NCI-H2081 (cell line): Measurements from ENCODE around the gene PAMR1.

ENCODE experiments used
- DNase-seq, 2 experiments: peaks; one replicate each; lab custom pipeline; 2025; lab: John Stamatoyannopoulos, UW

Gene PAMR1

GRCh38 chr11:35496416-35496815 lies 29.0 kb downstream of the PAMR1 start:
- DNase-seq = no peak

DNA sequence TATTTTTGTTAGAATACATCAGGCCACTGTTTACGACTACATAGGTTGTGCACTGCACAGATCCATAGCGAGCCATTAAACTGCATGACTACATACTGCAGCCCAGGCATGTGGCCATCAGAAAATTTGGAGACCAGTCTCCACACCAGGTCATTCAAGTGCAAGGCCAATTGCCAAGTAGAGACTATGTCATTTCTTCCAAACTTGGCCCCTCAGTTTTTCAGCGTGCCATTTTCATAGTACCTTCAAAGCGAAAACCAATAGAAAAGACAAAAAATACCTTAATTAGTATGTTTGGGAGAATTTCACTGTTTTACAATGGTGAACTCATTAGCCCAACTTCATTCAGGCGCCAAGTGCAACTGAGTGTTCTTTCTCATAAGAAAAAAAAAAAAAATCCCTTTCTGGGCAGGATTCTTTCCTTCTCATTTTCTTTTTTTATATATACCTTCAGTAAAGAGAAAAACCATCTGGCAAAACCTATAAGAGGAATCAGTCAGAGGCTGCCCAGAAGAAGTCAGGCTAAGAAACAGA lies 30.4 kb downstream of the PAMR1 start:
- DNase-seq = no peak

GRCh38 chr11:35491231-35491871 lies 34.1 kb downstream of the PAMR1 start:
- DNase-seq = no peak

- no peak for DNase-seq
Measured at GRCh38 chr11:35488117-35488516, 37.3 kb downstream of the PAMR1 start.

DNA sequence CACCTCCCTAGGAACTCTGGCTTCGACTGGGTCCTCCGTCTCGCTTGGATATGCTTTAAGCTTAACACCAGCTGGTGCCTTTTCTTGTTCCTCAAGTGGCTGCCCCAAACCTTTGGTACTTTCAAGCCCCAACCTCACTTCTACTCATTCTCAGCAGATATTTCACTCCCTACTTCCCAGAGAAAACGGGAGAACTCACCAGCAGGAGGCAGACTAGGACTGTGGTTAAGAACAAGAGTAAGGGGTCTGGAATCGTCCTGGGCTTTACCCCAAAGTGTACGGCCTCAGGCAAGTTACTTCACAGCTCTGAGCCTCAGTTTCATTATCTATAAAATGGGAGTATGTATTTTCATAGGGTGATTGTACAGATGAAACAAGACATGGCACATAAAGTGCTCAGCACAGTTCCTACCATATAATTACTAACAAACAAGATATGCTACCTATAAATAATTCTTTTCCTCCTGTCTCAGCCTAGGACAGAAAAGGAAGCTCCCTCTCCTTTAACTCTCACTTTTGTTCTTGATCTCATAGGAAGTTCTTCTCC lies 37.8 kb downstream of the PAMR1 start:
- DNase-seq = peak; percentile 40 to 43

GRCh38 chr11:35486934-35487333 lies 38.5 kb downstream of the PAMR1 start:
- no peak for DNase-seq

GRCh38 chr11:35486446-35486845 lies 39.0 kb downstream of the PAMR1 start:
- DNase-seq = no peak

- DNase-seq = peak; percentile 74 to 80
Measured at GRCh38 chr11:35485656-35486322, 39.6 kb downstream of the PAMR1 start.

DNA sequence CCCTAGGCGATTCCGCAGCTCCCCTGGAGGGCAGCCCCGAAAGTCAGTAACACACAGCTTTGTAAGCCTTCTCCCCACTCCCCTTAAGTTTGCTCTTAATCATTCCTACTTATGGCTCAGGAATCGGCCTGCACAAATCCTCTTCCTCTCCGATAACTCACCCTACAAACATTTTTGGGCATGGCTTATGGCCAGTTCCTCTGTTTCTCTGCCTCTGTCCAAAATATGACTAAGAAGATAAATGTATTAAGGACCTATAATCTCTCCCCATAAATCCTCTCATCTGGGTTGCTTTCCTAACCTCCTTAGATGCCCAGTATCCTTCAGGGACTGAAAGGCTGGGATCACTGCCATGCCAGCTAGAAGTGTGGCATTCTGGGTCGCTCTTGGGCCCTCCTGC lies 41.0 kb downstream of the PAMR1 start:
- no peak for DNase-seq

GRCh38 chr11:35483131-35483820 lies 42.1 kb downstream of the PAMR1 start:
- no peak for DNase-seq

GRCh38 chr11:35479731-35480130 lies 45.7 kb downstream of the PAMR1 start:
- no peak for DNase-seq

GRCh38 chr11:35478471-35479091 lies 46.8 kb downstream of the PAMR1 start:
- DNase-seq = no peak

- DNase-seq = no peak
Measured at GRCh38 chr11:35477901-35478300, 47.5 kb downstream of the PAMR1 start.

DNA sequence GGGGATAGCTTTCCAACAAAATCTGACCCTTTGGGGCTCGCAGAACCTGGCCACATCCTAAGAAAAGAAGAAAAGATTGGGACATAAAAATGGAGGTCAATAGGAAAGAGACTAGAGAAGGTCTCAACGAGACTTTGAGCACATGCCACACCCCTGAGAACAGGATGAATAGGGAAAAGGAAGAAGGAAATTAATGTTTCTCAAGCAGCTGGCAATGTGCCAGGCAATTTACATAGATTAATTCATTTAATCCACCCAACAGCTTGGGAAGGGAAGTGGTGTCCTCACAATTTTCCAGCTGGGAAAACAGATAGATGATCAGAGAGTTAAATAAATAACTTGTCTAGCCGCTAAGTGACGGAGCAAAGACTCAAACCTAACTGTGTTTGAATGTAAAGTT lies 50.7 kb downstream of the PAMR1 start:
- DNase-seq = peak in 1 of 2 experiments; percentile 17

DNA sequence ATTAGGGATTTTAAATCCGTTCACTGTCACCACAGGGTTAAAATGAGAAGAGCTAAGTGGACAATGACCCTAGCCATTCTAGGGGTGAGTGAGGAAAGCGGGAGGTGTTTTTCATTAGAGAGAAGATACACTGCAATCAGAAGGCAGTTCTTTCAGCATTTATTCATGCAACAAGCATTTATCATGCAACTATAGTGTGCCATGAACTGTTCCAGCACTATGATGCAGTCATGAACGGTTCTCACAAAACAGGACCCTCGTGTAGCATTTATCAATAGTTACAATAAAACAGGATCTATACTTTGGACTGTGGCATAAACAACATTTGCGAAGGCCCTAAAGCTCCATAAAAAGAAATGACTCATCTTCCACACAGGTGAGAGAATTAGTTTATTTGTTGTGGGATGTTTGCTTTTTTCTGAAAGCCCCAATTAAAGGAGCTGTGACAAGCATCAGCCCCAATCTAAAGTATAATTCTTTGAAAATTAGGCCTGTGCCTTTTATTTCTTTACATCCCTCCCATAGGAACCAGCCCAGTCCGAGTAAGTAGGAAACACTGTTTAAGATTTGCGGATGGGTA lies 51.5 kb downstream of the PAMR1 start:
- no peak for DNase-seq

DNA sequence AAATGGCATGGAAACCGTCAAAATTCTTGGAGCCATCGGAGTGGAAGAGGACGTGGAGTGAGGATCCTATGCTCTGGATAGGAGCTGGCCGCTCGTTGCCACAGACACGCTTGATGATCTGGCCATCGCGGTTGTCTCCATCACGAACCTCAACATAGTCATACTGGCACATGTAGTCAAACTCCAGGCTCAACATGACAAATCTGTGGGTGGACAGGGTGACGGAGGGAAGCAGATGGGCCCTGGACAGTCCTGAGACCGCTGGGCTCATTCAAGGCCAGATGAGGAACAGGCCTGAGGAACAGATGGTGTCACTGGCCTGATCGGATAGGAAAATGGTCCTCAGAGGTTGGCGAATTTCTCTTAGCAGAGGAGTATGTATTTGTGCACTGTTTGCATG lies 54.8 kb downstream of the PAMR1 start:
- no peak for DNase-seq

DNA sequence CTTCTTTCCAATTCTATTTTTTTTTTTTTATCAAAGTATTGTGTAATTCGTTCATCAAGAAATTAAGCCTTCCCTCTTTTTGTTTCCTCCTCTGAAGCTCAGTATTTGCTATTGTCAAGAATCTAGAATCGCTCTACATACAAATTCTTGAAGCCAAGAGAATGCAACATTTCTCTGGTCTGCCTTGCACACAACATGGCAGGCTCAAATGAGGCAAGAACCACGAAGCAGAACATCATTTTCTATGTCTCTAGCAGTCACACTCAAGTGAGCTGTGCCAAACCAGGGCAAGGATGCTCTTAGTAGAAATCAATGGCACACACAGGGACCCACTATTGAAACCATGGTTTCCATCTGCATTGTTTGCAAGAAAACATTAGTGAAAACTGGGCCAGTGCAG lies 59.4 kb downstream of the PAMR1 start:
- no peak for DNase-seq

GRCh38 chr11:35464308-35464707 lies 61.1 kb downstream of the PAMR1 start:
- DNase-seq = peak in 1 of 2 experiments; percentile 13

GRCh38 chr11:35463331-35463751 lies 62.1 kb downstream of the PAMR1 start:
- no peak for DNase-seq

GRCh38 chr11:35461917-35462538 lies 63.4 kb downstream of the PAMR1 start:
- DNase-seq = no peak

DNA sequence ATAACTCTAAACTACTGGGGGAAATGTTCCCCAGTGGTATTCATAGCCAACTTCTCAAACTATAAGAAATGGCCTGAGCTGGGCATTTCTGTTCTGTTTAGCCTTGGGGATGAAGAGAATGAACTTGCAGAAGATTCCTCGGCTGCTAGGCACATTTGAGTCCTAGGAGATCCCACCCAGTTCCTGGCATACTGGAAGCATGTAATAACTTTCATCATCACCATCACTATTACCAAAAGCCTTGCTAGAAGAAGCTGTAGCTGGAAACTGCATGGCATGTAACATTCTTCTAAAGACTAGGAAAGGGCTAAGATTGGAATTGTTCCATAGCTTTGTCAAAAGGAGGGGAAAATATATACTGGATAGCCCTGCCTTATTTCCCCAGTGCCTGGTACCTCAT lies 65.9 kb downstream of the PAMR1 start:
- no peak for DNase-seq
